K562 (cell line): ENCODE data around the gene CASKIN2. TPM values are rescaled to one million over a fixed set of nuclear protein-coding genes. Genes with fewer than 3 reads are reported as not detected.

ENCODE experiments used
- L3MBTL2 ChIP-seq: fragments of 450-650 bp; IDR thresholded peaks from 2 replicates; pipeline ENCODE4 v1.6.1; 2016; ENCODE audit warnings: mild to moderate bottlenecking, moderate library complexity
- PRDM10 ChIP-seq: fragments of 450-650 bp; IDR thresholded peaks from 2 replicates; pipeline ENCODE4 v1.6.1; 2018; ENCODE audit not compliant: partially characterized antibody
- RB1 ChIP-seq: fragments of 450-650 bp; IDR thresholded peaks from 2 replicates; pipeline ENCODE4 v1.6.1; 2017; ENCODE audit warnings: low read depth, mild to moderate bottlenecking
- RBFOX2 ChIP-seq: fragments of 200-400 bp; formaldehyde crosslinking; IDR thresholded peaks from 2 replicates; pipeline ENCODE4 v1.6.1; 2017; ENCODE audit warnings: low read depth, mild to moderate bottlenecking, low read length, moderate library complexity
- YY1 ChIP-seq, 3 experiments: IDR thresholded peaks; 2 replicates each; pipeline ENCODE4 v1.6.1; 2011; ENCODE audit warnings: low read length in 2 of 3, mild to moderate bottlenecking in 2 of 3, moderate library complexity in 2 of 3, borderline replicate concordance in 1 of 3, control low read depth in 1 of 3, low read depth in 1 of 3; ENCODE audit not compliant: insufficient read depth in 3 of 3, insufficient replicate concordance in 2 of 3, control insufficient read depth in 1 of 3, insufficient read length in 1 of 3; ENCODE audit errors: extremely low read depth in 1 of 3
- ZFP30 ChIP-seq: fragments of 250-450 bp; sonication (Bioruptor Pico); IDR thresholded peaks from 2 replicates; pipeline ENCODE4 v1.8.0; 2022; ENCODE audit warnings: moderate library complexity, mild to moderate bottlenecking, inconsistent platforms, borderline replicate concordance
- ZNF165 ChIP-seq: fragments of 250-450 bp; sonication (Bioruptor Pico); IDR thresholded peaks from 2 replicates; pipeline ENCODE4 v1.4.0; 2020; ENCODE audit warnings: borderline replicate concordance
- ZNF551 ChIP-seq: fragments of 250-450 bp; sonication (Bioruptor Pico); IDR thresholded peaks from 2 replicates; pipeline ENCODE4 v1.5.0; 2021; ENCODE audit warnings: mild to moderate bottlenecking, moderate library complexity
- polyA plus RNA-seq, 8 experiments: library from polyadenylated mRNA; depleted of rRNA in 4 of 8; stranded (reverse) in 5 of 8; unstranded in 3 of 8; fragments of >200 nt; fragmentation: Nextera tagmentation in 2 of 8; fragmentation: Illumina TruSeq in 1 of 8; extraction: Ambion mirVana in 2 of 8; extraction: Trizol in 1 of 8; gene quantifications; 2 replicates each; pipeline versions ENCODE4 v1.2.1 to v1.2.3, GENCODE V29; 2011 to 2014; ENCODE audit warnings: inconsistent platforms in 1 of 8, missing spikeins in 1 of 8
- total RNA-seq, 7 experiments: library from RNA; depleted of rRNA in 6 of 7; stranded (reverse); fragments of >200 nt in 6 of 7; fragmentation: Illumina TruSeq in 2 of 7; extraction: Trizol in 2 of 7; gene quantifications; 2 replicates each; pipeline versions ENCODE4 v1.2.1 to v1.2.3, GENCODE V29; 2011 to 2021; ENCODE audit warnings: low replicate concordance in 1 of 7
- TF ChIP-seq, protein P1 (sequence below): sonication (generic); formaldehyde crosslinking; IDR thresholded peaks from 2 replicates; pipeline ENCODE4 v1.8.1; 2023; ENCODE audit warnings: missing genetic modification reagents, mild to moderate bottlenecking, borderline replicate concordance

CASKIN2 gene
- total and polyA plus RNA-seq, 9 of the 15 experiments (the other 6 are each of a cell fraction or from before 2014, with no cell fraction given), result 0.01 to 12.2 (median 2.1) TPM

GRCh38 chr17:75457047-75457654 is 58.2 kb downstream of the CASKIN2 start (continued):
- peak in 1 of 3 experiments; percentile 25 for TF ChIP-seq YY1 (IDR thresholded peaks at IDR 0.05; ENCODE audit: borderline replicate concordance in 1 of 3, control insufficient read depth in 1 of 3, extremely low read depth in 1 of 3, insufficient read depth in 3 of 3, insufficient read length in 1 of 3, insufficient replicate concordance in 2 of 3, low read depth in 1 of 3, low read length in 2 of 3)
- TF ChIP-seq ZNF165, result no peak
- TF ChIP-seq, protein P1, sequence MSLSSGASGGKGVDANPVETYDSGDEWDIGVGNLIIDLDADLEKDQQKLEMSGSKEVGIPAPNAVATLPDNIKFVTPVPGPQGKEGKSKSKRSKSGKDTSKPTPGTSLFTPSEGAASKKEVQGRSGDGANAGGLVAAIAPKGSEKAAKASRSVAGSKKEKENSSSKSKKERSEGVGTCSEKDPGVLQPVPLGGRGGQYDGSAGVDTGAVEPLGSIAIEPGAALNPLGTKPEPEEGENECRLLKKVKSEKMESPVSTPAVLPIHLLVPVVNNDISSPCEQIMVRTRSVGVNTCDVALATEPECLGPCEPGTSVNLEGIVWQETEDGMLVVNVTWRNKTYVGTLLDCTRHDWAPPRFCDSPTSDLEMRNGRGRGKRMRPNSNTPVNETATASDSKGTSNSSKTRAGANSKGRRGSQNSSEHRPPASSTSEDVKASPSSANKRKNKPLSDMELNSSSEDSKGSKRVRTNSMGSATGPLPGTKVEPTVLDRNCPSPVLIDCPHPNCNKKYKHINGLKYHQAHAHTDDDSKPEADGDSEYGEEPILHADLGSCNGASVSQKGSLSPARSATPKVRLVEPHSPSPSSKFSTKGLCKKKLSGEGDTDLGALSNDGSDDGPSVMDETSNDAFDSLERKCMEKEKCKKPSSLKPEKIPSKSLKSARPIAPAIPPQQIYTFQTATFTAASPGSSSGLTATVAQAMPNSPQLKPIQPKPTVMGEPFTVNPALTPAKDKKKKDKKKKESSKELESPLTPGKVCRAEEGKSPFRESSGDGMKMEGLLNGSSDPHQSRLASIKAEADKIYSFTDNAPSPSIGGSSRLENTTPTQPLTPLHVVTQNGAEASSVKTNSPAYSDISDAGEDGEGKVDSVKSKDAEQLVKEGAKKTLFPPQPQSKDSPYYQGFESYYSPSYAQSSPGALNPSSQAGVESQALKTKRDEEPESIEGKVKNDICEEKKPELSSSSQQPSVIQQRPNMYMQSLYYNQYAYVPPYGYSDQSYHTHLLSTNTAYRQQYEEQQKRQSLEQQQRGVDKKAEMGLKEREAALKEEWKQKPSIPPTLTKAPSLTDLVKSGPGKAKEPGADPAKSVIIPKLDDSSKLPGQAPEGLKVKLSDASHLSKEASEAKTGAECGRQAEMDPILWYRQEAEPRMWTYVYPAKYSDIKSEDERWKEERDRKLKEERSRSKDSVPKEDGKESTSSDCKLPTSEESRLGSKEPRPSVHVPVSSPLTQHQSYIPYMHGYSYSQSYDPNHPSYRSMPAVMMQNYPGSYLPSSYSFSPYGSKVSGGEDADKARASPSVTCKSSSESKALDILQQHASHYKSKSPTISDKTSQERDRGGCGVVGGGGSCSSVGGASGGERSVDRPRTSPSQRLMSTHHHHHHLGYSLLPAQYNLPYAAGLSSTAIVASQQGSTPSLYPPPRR, result no peak
- peak; percentile 27; the same call in 1 of the 2 replicates for TF ChIP-seq RBFOX2
- TF ChIP-seq L3MBTL2, result peak; percentile 48
- peak; percentile 23 for TF ChIP-seq PRDM10
- TF ChIP-seq ZNF551 (CRISPR knock-in tag), result no peak
- TF ChIP-seq ZFP30, result no peak
- 0 out of 2 replicates have a peak, but pooled peaks have one; percentile 8 for TF ChIP-seq RB1
